Fibroblast of gingiva (primary cell): Measurements from ENCODE around the gene PIK3AP1.
"Not testable (repeated sequence)": the region's sequence is repeated elsewhere in the genome, so short reads cannot be mapped to it uniquely, and the experiment has no call there.

Experiments
- DNase-seq: peaks from one replicate; pipeline ENCODE4 v3.0.0-alpha.2; 2011; ENCODE audit warnings: low read depth

PIK3AP1 gene

GRCh38 chr10:96576277-96576980 lies 143.9 kb downstream of the PIK3AP1 start:
- DNase-seq = no peak

GRCh38 chr10:96574564-96574963 lies 145.8 kb downstream of the PIK3AP1 start:
- DNase-seq = not testable (repeated sequence)

GRCh38 chr10:96573036-96573435 lies 147.3 kb downstream of the PIK3AP1 start:
- no peak for DNase-seq

GRCh38 chr10:96570983-96571964 lies 149.0 kb downstream of the PIK3AP1 start:
- no peak for DNase-seq

- no peak for DNase-seq
These were observed 149.8 kb downstream of the PIK3AP1 start for GRCh38 chr10:96570511-96570910.

- DNase-seq = no peak
These were observed 151.9 kb downstream of the PIK3AP1 start for GRCh38 chr10:96568402-96568801.

- DNase-seq = peak; percentile 38
These were observed 154.5 kb downstream of the PIK3AP1 start for GRCh38 chr10:96565774-96566173.

GRCh38 chr10:96560966-96561887 lies 159.1 kb downstream of the PIK3AP1 start:
- DNase-seq = peak; percentile 12

- no peak for DNase-seq
These were observed 159.8 kb downstream of the PIK3AP1 start for GRCh38 chr10:96560489-96560888.

GRCh38 chr10:96556003-96556402 lies 164.3 kb downstream of the PIK3AP1 start:
- no peak for DNase-seq

GRCh38 chr10:96555330-96555729 lies 165.0 kb downstream of the PIK3AP1 start:
- DNase-seq = no peak

- DNase-seq = no peak
These were observed 171.7 kb downstream of the PIK3AP1 start for GRCh38 chr10:96548589-96548988.

GRCh38 chr10:96545558-96545957 lies 174.8 kb downstream of the PIK3AP1 start:
- DNase-seq = not testable (repeated sequence)
